Inflammatory macrophage treated with lipopolysaccharide for 1 hour (primary cell): ENCODE data around the gene THSD8.
A peak's percentile ranks its signal among the peaks of the same experiment; 100 is the strongest.

Experiments used
- DNase-seq, 2 donors: peaks; one replicate each; pipeline ENCODE4 v3.0.0-alpha.2; 2020 to 2022

THSD8 gene

GRCh38 chr19:12779162-12779993, 22.5 kb upstream of the THSD8 start:
- DNase-seq: no peak

DNA sequence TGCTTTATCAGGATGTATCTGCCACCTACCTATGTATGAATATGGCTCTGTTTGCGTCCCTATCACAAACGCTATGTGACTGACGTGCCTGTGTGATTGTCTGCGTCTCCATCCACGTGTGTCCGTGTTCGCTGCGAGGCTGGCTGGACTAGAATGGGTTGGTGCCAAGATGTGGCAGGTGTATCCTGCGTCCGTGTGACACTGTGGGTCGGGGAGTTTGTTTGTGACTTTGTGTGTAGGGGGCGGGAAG, 19.8 kb upstream of the THSD8 start:
- no peak for DNase-seq

- DNase-seq: peak; percentile 41 to 56
Measured at GRCh38 chr19:12782424-12783290, 19.2 kb upstream of the THSD8 start.

GRCh38 chr19:12783291-12783848, 18.5 kb upstream of the THSD8 start:
- no peak for DNase-seq

DNA sequence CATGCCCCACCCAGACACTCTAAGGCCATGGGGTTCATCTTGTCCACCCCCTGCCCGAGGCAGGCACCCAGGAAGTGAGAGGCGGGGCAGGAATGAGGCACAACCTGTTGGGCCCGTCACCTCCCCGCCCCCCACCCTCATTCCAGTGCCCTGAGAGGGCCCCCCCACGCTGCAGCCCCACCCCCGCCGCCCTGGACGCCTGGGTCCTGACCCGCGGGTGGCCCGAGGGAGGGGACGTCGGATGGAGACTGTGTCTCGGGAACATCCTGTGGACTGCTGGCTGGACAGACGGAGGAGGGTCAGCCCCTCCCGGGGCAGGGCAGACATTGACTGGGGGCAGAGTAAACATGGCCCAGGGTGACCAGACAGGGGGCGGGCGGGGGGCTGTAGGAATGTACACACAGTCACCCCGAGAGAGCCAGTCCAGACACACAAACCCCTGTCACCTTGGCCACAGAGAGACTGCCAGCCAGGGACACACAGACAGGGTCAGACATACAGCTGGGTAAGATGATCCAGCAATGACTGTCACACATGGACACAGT, 17.9 kb upstream of the THSD8 start:
- DNase-seq: peak in 1 of 2 donors; percentile 9

GRCh38 chr19:12784394-12784870, 17.4 kb upstream of the THSD8 start:
- DNase-seq: peak in 1 of 2 donors; percentile 4

GRCh38 chr19:12784871-12785430, 16.9 kb upstream of the THSD8 start:
- peak in 1 of 2 donors; percentile 6 for DNase-seq

DNA sequence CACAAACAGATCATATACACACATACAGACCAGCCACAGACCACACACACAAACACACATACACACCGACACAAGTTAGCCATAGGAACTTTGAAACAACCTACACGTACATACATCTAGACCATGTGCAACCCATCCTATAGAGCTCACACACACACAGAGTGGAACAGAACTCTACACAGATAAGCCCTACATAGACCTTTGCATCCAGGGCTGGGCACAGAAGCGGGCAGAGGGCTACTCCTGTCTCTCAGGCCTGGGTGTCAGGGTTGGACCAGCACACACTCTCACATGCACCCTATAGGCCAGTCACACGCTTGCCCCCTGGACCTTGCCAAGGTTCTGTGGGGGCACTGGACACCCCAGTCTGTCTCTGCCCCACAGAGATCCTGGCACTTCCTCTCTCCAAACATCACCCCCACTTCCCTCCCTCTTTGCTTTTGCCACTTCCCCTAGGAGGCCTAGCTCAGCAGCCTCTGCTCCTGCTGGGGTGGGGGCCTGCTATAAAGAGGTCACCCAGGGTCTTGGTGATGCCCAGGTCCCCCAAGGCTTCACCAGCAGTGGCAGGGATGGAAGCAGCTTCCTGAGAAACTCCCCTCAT, 16.3 kb upstream of the THSD8 start:
- peak; percentile 66 to 70 for DNase-seq

DNA sequence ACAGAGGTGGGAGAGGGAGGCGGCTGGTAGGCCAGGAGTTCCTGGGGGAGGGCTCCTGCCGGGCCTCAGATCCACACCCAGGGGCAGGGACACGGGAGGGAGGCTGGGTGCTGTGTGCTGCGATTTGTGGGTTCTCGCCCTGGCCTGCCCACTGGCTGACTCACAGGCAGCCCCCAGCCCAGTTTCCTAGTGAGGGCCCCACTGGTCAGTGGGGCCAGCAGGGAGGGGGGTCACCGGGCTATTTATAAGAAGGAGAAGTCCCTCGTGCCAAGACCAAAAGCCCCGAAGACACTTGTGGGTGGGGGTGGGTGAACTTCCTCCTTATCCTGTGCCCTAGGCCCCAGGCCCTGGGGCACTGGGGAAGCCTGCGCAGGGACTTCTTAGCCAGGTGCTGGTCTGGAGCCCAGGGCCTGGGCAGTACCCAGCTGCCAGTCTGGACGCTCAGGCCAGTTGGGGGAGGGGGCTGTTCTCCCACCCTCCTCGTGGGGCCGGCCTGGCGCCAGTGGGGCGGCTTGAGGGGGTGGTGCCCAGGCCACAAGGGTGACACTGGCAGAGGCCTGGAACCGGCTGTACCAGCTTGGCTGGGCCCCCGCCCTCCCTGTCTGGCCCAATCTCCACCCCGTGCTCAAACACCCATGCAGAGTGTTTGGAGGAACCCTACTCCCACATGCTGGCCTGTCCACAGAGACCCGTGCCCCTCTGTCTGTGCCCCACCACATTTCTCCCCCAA, 15.6 kb upstream of the THSD8 start:
- DNase-seq: peak; percentile 86 to 97

DNA sequence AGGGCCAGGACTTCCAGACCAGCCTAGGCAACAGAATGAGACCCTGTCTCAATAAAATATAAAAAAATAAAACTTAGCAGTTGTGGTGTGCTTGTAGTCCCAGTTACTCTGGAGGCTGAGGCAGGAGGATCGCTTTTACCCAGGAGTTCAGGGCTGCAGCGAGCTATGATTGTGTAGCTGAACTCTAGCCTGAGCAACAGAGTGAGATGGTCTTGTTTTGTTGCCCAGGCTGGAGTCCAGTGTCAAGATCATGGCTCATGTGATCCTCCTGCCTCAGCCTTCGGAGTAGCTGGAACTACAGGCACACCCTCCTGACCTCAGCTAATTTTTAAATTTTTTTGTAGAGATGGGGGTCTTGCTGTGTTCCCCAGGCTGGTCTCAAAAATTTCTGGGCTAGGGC, 14.9 kb upstream of the THSD8 start:
- DNase-seq: no peak

DNA sequence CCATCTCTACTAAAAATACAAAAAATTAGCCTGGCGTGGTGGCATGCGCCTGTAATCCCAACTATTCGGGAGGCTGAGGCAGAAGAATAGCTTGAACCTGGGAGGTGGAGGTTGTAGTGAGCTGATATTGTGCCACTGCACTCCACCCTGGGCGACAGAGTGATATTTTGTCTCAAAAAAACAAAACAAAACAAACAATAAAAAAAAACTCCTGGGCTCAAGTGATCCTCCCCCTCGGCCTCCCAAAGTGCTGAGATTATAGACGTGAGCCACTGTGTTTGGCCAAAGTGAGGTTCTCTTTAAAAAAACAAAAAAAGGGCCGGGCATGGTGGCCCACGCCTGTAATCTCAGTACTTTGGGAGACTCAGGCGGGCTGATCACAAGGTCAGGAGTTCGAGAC, 14.4 kb upstream of the THSD8 start:
- no peak for DNase-seq

- DNase-seq: peak in 1 of 2 donors; percentile 17
Measured at GRCh38 chr19:12788042-12788681, 13.7 kb upstream of the THSD8 start.

DNA sequence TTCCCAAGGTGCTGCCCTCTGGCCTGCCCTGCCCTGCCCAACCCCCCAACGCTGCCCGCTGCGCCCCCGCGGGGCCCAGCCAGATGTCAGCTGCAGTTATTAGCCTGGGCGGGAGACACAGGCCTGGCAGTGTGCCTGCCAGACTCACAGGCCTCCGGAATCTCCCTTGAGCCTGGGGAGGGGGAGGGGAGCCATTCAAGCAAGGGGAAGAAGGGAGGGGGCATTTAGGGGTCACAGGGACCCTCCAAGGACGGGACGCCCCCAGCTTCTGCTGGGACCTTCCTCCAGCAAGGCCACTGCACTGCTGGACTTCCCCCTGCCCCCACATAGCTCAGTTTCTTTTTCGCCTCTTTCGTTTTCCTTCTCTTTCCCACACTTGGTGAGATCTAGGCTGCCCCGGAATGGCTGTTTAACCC, 13.2 kb upstream of the THSD8 start:
- peak; percentile 91 to 97 for DNase-seq

DNA sequence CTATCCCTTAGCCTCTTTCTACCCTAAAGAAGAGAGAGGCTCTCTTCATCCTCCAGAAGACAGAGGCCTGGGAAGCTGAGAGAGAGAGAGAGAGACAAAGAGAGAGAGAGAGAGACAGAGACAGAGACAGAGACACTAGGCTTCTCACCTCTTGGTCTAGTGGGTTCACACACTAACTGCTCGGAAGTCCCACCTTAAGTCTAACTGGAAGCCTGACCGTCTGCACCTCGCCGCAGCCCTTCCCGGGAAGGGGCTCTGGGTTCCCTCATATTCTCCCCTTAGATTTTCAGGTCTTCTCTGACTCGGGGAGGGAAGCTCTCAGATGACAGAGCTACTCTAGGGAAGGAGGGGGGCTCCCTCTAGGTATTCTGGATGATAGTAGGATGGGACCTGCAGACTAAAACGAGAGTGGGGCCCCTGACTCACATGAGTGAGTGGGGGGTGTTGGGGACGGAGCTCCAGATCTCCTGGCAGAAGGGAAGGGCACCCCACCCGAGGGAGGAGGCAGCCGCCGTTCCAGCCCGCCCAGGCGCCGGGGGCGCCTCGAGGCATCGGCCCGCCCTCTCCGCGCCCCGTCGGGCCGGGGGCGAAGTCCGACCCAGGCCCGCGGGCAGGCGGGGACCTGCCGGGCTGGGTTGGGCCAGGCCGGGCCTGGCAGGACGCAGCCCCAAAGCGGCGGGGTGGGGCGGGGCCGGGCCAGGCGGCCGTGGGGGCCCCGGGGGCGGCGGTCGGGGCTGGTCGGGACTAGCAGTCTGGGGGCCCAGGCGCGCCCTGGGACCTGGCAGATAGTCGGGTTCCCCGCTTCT, 12.6 kb upstream of the THSD8 start:
- peak in 1 of 2 donors; percentile 51 for DNase-seq

- DNase-seq: peak; percentile 97 to 98
Measured at GRCh38 chr19:12789904-12790619, 11.8 kb upstream of the THSD8 start.

DNA sequence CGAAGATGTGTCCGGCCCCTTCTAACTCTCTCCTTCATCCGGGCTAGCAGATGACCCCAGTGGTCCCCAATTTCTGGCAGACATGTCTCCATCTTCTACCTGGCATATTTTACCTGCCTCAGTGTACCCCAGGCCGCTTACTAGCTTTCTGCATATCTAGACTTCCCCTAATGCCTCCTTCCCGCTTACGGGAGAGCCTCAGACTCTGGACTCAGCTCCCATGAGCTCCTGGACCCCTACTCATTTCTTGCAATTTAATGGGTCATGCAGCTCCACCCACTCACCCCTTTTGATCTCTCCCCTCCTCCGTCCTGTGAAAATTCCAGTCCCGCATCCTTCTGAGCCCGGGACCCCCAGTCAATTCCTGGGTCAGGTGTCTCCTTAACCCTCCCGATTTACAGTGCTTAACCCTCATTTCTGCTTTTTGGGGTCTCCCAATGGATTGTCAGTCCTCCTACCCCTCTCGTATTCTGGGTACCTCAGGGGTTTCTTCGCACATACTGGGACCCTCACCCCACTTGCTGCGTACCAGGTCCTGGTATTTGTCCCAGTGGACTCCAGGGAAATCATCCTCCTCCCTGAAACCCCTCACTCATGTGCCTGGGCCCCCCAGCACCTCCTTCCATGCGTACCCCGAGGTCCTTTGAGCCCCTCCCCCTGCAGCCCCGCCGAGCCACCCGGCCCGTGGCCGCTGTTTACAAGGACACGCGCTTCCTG, 11.1 kb upstream of the THSD8 start:
- DNase-seq: peak in 1 of 2 donors; percentile 29

GRCh38 chr19:12791345-12792050, 10.4 kb upstream of the THSD8 start, which contains the start of gene JUNB:
TSS of gene JUNB (plus strand) at chr19:12791486. CDS start at chr19:12791772, 286 bp downstream.
- peak; percentile 96 to 99 for DNase-seq
